ENCODE measurements around the gene GJA9.

DNA sequence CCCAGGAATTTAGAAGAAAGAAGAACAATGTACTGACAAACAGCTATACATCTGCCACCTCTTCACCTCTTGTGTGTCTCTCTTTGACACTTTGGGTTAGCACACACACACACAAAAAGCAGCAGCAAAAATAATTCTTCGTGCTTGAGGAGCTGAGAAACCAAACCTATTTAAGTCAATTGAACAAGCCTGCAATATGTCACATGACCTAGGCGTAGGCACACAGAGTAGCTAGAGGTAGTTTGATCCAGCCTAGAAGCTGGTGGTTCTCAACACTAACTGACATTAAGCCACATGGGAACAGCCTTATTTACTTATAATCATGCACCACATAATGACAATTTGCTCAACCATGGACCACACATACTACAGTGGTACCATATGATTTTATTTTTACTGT lies 54.1 kb downstream of the GJA9 start:
- TF ChIP-seq CTCF (IDR thresholded peaks at IDR 0.05) (no peak), POLR2A (IDR thresholded peaks at IDR 0.05) (no peak)

Data from adrenal gland (tissue), 5 donors.